IMR-90 (cell line): ENCODE data around the gene PLCZ1. TPM values are rescaled to one million over a fixed set of nuclear protein-coding genes. Genes with fewer than 3 reads are reported as not detected.

Experiments
- ATAC-seq: fragments of 200-7000 bp; cut with Tn5 transposase; 2 replicates; pipeline ENCODE4 v1.9.1; 2020; ENCODE audit warnings: low read depth, mild to moderate bottlenecking, moderate library complexity
- BruUV-seq: library from RNA; stranded (reverse); fragments of 400-500 nt; replicated peaks from 2 replicates; lab custom pipeline; 2021; lab: Mats Ljungman, UMichigan
- CTCF ChIA-PET: fragments of 300-600 bp; formaldehyde crosslinking; extraction: SDS; loops from one replicate; lab custom pipeline; 2021; ENCODE audit warnings: antibody characterized with exemption; lab: Yijun Ruan, JAX
- POLR2A ChIA-PET: fragments of 300-600 bp; sonication (Branson Sonifier 250); formaldehyde crosslinking; loops from one replicate; lab custom pipeline; 2022; ENCODE audit warnings: antibody characterized with exemption; ENCODE audit not compliant: unreplicated experiment; lab: Charles Lee
- DNase-seq: peaks from one replicate; pipeline ENCODE4 v3.0.0; 2013
- H2AFZ ChIP-seq: replicated peaks from 2 replicates; pipeline ENCODE3; 2013; ENCODE audit warnings: low read length, mild to moderate bottlenecking; ENCODE audit not compliant: poor library complexity
- H2AK5ac ChIP-seq: 2 replicates; pipeline ENCODE4 v1.6.1; 2013; ENCODE audit warnings: low read depth, low read length, inconsistent platforms
- H2AK9ac ChIP-seq: replicated peaks from 2 replicates; pipeline ENCODE3; 2013; ENCODE audit warnings: mild to moderate bottlenecking, low read depth, low read length, moderate library complexity; ENCODE audit not compliant: poor library complexity
- H2BK120ac ChIP-seq: 2 replicates; pipeline ENCODE4 v1.6.1; 2013; ENCODE audit warnings: low read depth, low read length, inconsistent platforms
- H2BK15ac ChIP-seq: 3 replicates; pipeline ENCODE4 v1.6.1; 2013; ENCODE audit warnings: low read depth, low read length, inconsistent platforms
- H2BK20ac ChIP-seq: 2 replicates; pipeline ENCODE4 v1.6.1; 2013; ENCODE audit warnings: low read depth, mild to moderate bottlenecking, inconsistent platforms, low read length, moderate library complexity
- H2BK5ac ChIP-seq: 2 replicates; pipeline ENCODE4 v1.6.1; 2013; ENCODE audit warnings: mild to moderate bottlenecking, low read depth, low read length, inconsistent platforms; ENCODE audit not compliant: poor library complexity, severe bottlenecking
- H3K14ac ChIP-seq: replicated peaks from 2 replicates; pipeline ENCODE4 v1.6.1; 2013; ENCODE audit warnings: low read depth, low read length, inconsistent platforms
- H3K18ac ChIP-seq: 2 replicates; pipeline ENCODE4 v1.6.1; 2013; ENCODE audit warnings: low read depth, low read length, control low read depth
- H3K23ac ChIP-seq: 2 replicates; pipeline ENCODE4 v1.6.1; 2013; ENCODE audit warnings: low read depth, low read length, inconsistent platforms
- H3K27ac ChIP-seq: 2 replicates; pipeline ENCODE4 v1.5.1; 2013; ENCODE audit warnings: mild to moderate bottlenecking, control low read depth, low read length; ENCODE audit not compliant: insufficient read depth
- H3K27me3 ChIP-seq: 2 replicates; pipeline ENCODE4 v1.6.1; 2013; ENCODE audit warnings: low read length; ENCODE audit not compliant: control insufficient read depth, insufficient read depth
- H3K36me3 ChIP-seq: 2 replicates; pipeline ENCODE4 v1.6.1; 2013; ENCODE audit warnings: low read length, mixed read lengths; ENCODE audit not compliant: control insufficient read depth, insufficient read depth
- H3K4ac ChIP-seq: 2 replicates; pipeline ENCODE4 v1.6.1; 2013; ENCODE audit warnings: low read depth, low read length, inconsistent platforms
- H3K4me1 ChIP-seq: 2 replicates; pipeline ENCODE4 v1.6.1; 2013; ENCODE audit warnings: low read length, mixed read lengths; ENCODE audit not compliant: control insufficient read depth, insufficient read depth
- H3K4me2 ChIP-seq: 2 replicates; pipeline ENCODE4 v1.6.1; 2013; ENCODE audit warnings: low read depth, mild to moderate bottlenecking, control low read depth, low read length, moderate library complexity
- H3K4me3 ChIP-seq: 2 replicates; pipeline ENCODE4 v1.5.1; 2013; ENCODE audit warnings: low read depth, mild to moderate bottlenecking, control low read depth, low read length, moderate library complexity; ENCODE audit not compliant: insufficient read depth
- H3K56ac ChIP-seq: 2 replicates; pipeline ENCODE4 v1.6.1; 2013; ENCODE audit warnings: low read length, inconsistent platforms; ENCODE audit not compliant: insufficient read depth; ENCODE audit errors: extremely low read depth
- H3K79me1 ChIP-seq, 2 experiments: 2 replicates each; pipeline ENCODE4 v1.6.1; 2013; ENCODE audit warnings: low read length in 2 of 2, inconsistent platforms in 1 of 2, low read depth in 1 of 2
- H3K9ac ChIP-seq: 2 replicates; pipeline ENCODE4 v1.6.1; 2013; ENCODE audit warnings: low read depth, low read length, control low read depth
- H3K9me1 ChIP-seq: 2 replicates; pipeline ENCODE4 v1.6.1; 2013; ENCODE audit warnings: low read length, inconsistent platforms; ENCODE audit not compliant: insufficient read depth
- H3K9me3 ChIP-seq: 2 replicates; pipeline ENCODE4 v1.6.1; 2013; ENCODE audit warnings: low read length; ENCODE audit not compliant: control insufficient read depth, insufficient read depth
- H4K20me1 ChIP-seq: 2 replicates; pipeline ENCODE4 v1.6.1; 2013; ENCODE audit warnings: low read length, inconsistent platforms; ENCODE audit not compliant: insufficient read depth
- H4K5ac ChIP-seq: 2 replicates; pipeline ENCODE4 v1.6.1; 2013; ENCODE audit warnings: mild to moderate bottlenecking, low read depth, low read length, control low read depth
- H4K8ac ChIP-seq, 2 experiments: 2 replicates each; pipeline ENCODE4 v1.6.1; 2013; ENCODE audit warnings: low read depth in 2 of 2, low read length in 2 of 2, control low read depth in 1 of 2, inconsistent platforms in 1 of 2
- H4K91ac ChIP-seq: 2 replicates; pipeline ENCODE4 v1.6.1; 2013; ENCODE audit warnings: low read depth, low read length, inconsistent platforms; ENCODE audit not compliant: insufficient read depth
- CEBPB ChIP-seq: IDR thresholded peaks from 2 replicates; pipeline ENCODE4 v1.6.1; 2012; ENCODE audit warnings: low read depth, low read length, improper control_type of control experiment
- CTCF ChIP-seq: conservative IDR thresholded peaks from 2 replicates; pipeline ENCODE4 v1.5.1; 2012; ENCODE audit warnings: mild to moderate bottlenecking, low read depth, low read length, improper control_type of control experiment
- FOS ChIP-seq: fragments of 150-350 bp; IDR thresholded peaks from 2 replicates; pipeline ENCODE4 v1.6.1; 2016; ENCODE audit warnings: low read depth, low read length
- RFX5 ChIP-seq: IDR thresholded peaks from 2 replicates; pipeline ENCODE4 v1.8.0; 2012; ENCODE audit warnings: low read depth, mild to moderate bottlenecking, low read length, moderate library complexity
- WGBS, 2 experiments: methylation state at CpG; one replicate each; pipeline versions ENCODE4 v1.1.5 to v1.1.7; 2013; ENCODE audit warnings: missing lambda C conversion rate in 2 of 2; ENCODE audit not compliant: insufficient read length in 1 of 2; ENCODE audit errors: extremely low coverage in 2 of 2; 5-methylcytosine and 5-hydroxymethylcytosine counted together
- dilution Hi-C: fragments of 300-500 bp; cut with HindIII; formaldehyde crosslinking; loops from one replicate; pipeline ENCODE4 v1.14.3; 2018; ENCODE audit warnings: low sequenced_read_pairs; ENCODE audit not compliant: unreplicated experiment
- in situ Hi-C: fragments of 300-500 bp; cut with MboI; formaldehyde crosslinking; loops from 3 replicates; pipeline ENCODE4 v1.14.3; 2019; ENCODE audit warnings: low sequenced_read_pairs, inconsistent platforms, mixed read lengths
- intact Hi-C: fragments of 100-400 bp; cut with micrococcal nuclease; formaldehyde crosslinking; loops from 2 replicates; pipeline ENCODE4 v1.10.0; 2022
- polyA plus RNA-seq, 3 experiments: library from polyadenylated mRNA; depleted of rRNA; stranded (reverse); fragments of >200 nt; gene quantifications; 2 replicates each; pipeline ENCODE4 v1.2.3, GENCODE V29; 2012; ENCODE audit warnings: low replicate concordance in 1 of 3
- total RNA-seq: library from RNA; depleted of rRNA; stranded (reverse); fragments of >200 nt; gene quantifications from 2 replicates; pipeline ENCODE4 v1.2.3, GENCODE V29; 2012

PLCZ1 gene
- total and polyA plus RNA-seq, 2 of the 4 experiments (the other 2 are of a cell fraction) = not detected

GRCh38 chr12:18700271-18700670 is 37.5 kb downstream of the PLCZ1 start:
- Histone ChIP-seq H3K18ac (no peak overlapping the region), H3K9me3 (no peaks in the 10 kb centered on the region), H2BK20ac (no peak overlapping the region), H3K14ac (no peak overlapping the region), H2AFZ (no peak overlapping the region), H2BK120ac (no peak overlapping the region), H3K4me3 (no peak overlapping the region), H2AK9ac (no peak overlapping the region), H3K56ac (no peak overlapping the region), H3K79me1 (no peaks in the 10 kb centered on the region), H3K23ac (no peak overlapping the region), H2BK15ac (no peak overlapping the region), H4K5ac (no peak overlapping the region), H3K4me2 (no peak overlapping the region), H3K27ac (no peak overlapping the region), H3K9ac (no peak overlapping the region), H3K4ac (no peak overlapping the region), H3K36me3 (no peaks in the 10 kb centered on the region), H2AK5ac (no peak overlapping the region), H4K20me1 (no peaks in the 10 kb centered on the region), H3K4me1 (peaks cover 2% of the 10 kb centered on the region; the same call in 1 of the 2 replicates), H4K8ac (no peak overlapping the region), H4K91ac (no peak overlapping the region), H2BK5ac (peak overlapping the region; percentile 33), H3K27me3 (no peaks in the 10 kb centered on the region), H3K9me1 (no peaks in the 10 kb centered on the region)
- BruUV-seq = no TSS peak
- TF ChIP-seq RFX5 (peak; percentile 59; the same call in 1 of the 2 replicates), CTCF (no peak), CEBPB (peak; percentile 86), FOS (peak; percentile 62; the same call in 1 of the 2 replicates)
- CTCF ChIA-PET = interaction anchor here (0.6 kb wide), 1 partner anchor 170 kb away, joined by 3 read pairs; no protein-coding TSS in a partner anchor
- POLR2A ChIA-PET = interaction anchor here (0.6 kb wide), 2 partner anchors 1776 to 1783 kb away, joined by 4 to 8 read pairs; no protein-coding TSS in a partner anchor
- dilution Hi-C loops = no loop called here
- ATAC-seq (peak; percentile 77), DNase-seq (peak; percentile 96)
- intact Hi-C loops = loop anchor here (10.0 kb wide), 1 partner anchor 265 kb away; no protein-coding TSS in a partner anchor
- in situ Hi-C loops = no loop called here
- WGBS, 2 experiments = no CpG with 5 or more reads among the region's 3 CpGs
